CD14-positive monocyte (primary cell): ENCODE results near the gene DDX43. TPM values are rescaled to one million over a fixed set of nuclear protein-coding genes. Genes with fewer than 3 reads are reported as not detected.

Experiments used
- DNase-seq, 3 donors: peaks; one replicate each; pipeline ENCODE4 v3.0.0-alpha.2; 2011 to 2022
- H2AFZ ChIP-seq: 2 replicates; pipeline ENCODE4 v1.6.0; 2012; ENCODE audit warnings: mild to moderate bottlenecking, low read depth, low read length, inconsistent platforms; ENCODE audit not compliant: insufficient read depth, poor library complexity, severe bottlenecking
- H3K27ac ChIP-seq, 2 donors: 1 replicate in 1 of 2; 2 replicates in 1 of 2; pipeline ENCODE4 v1.5.1; 2012 to 2013; ENCODE audit warnings: low read length in 2 of 2, control low read depth in 1 of 2, inconsistent platforms in 1 of 2, low read depth in 1 of 2, mild to moderate bottlenecking in 1 of 2
- H3K27me3 ChIP-seq, 2 donors: one replicate each; pipeline versions ENCODE4 v1.6.0 to v1.6.1; 2011 to 2013; ENCODE audit warnings: low read length in 2 of 2; ENCODE audit not compliant: control insufficient read depth in 2 of 2, insufficient read depth in 2 of 2
- H3K36me3 ChIP-seq, 2 donors: replicated peaks in 1 of 2; 1 replicate in 1 of 2; 2 replicates in 1 of 2; pipeline versions ENCODE4 v1.5.1 to v1.6.1; 2012 to 2013; ENCODE audit warnings: low read length in 2 of 2, control low read depth in 1 of 2, inconsistent platforms in 1 of 2, mild to moderate bottlenecking in 1 of 2; ENCODE audit not compliant: insufficient read depth in 2 of 2, control insufficient read depth in 1 of 2
- H3K4me1 ChIP-seq, 2 donors: 1 replicate in 1 of 2; 2 replicates in 1 of 2; pipeline versions ENCODE4 v1.5.1 to v1.6.1; 2012 to 2013; ENCODE audit warnings: low read length in 2 of 2, control low read depth in 1 of 2, inconsistent platforms in 1 of 2, mild to moderate bottlenecking in 1 of 2, moderate library complexity in 1 of 2; ENCODE audit not compliant: insufficient read depth in 2 of 2, control insufficient read depth in 1 of 2
- H3K4me2 ChIP-seq: replicated peaks from 2 replicates; pipeline ENCODE3; 2012; ENCODE audit warnings: low read length, moderate library complexity, mild to moderate bottlenecking; ENCODE audit not compliant: poor library complexity, severe bottlenecking; ENCODE audit errors: extremely low read depth
- H3K4me3 ChIP-seq, 3 experiments: fragments of 200-600 bp in 1 of 3; sonication (generic) in 1 of 3; replicated peaks in 1 of 3; 1 replicate in 2 of 3; 2 replicates in 1 of 3; pipeline ENCODE4 v1.5.1; 2011 to 2013; ENCODE audit warnings: low read length in 3 of 3, mild to moderate bottlenecking in 3 of 3, control low read depth in 2 of 3, low read depth in 2 of 3, inconsistent platforms in 1 of 3, moderate library complexity in 1 of 3
- H3K79me2 ChIP-seq: 2 replicates; pipeline ENCODE4 v1.6.0; 2012; ENCODE audit warnings: mild to moderate bottlenecking, control low read depth, inconsistent platforms, low read length, moderate library complexity; ENCODE audit not compliant: insufficient read depth
- H3K9ac ChIP-seq: 2 replicates; pipeline ENCODE4 v1.6.0; 2017; ENCODE audit warnings: low read length, mild to moderate bottlenecking; ENCODE audit not compliant: insufficient read depth, poor library complexity, severe bottlenecking
- H3K9me3 ChIP-seq, 2 donors: replicated peaks in 1 of 2; 1 replicate in 1 of 2; 2 replicates in 1 of 2; pipeline versions ENCODE4 v1.5.1 to v1.6.1; 2012 to 2013; ENCODE audit warnings: low read length in 2 of 2, control low read depth in 1 of 2; ENCODE audit not compliant: control insufficient read depth in 1 of 2, insufficient read depth in 1 of 2
- H4K20me1 ChIP-seq: 2 replicates; pipeline ENCODE4 v1.6.0; 2012; ENCODE audit warnings: mild to moderate bottlenecking, low read length, control low read depth, moderate library complexity; ENCODE audit not compliant: insufficient read depth
- H3K27ac Mint-ChIP-seq, 7 donors: one replicate each; pipeline ENCODE4 v1.8.0; 2020; ENCODE audit warnings: mild to moderate bottlenecking in 7 of 7, mixed read lengths in 7 of 7, moderate library complexity in 6 of 7, inconsistent platforms in 2 of 7
- H3K27me3 Mint-ChIP-seq, 3 donors: one replicate each; pipeline ENCODE4 v1.8.0; 2021 to 2022; ENCODE audit warnings: low read depth in 3 of 3, mild to moderate bottlenecking in 3 of 3, mixed read lengths in 3 of 3, moderate library complexity in 3 of 3, inconsistent platforms in 1 of 3
- H3K36me3 Mint-ChIP-seq, 2 donors: one replicate each; pipeline ENCODE4 v1.8.0; 2020; ENCODE audit warnings: mixed read lengths in 2 of 2, inconsistent platforms in 1 of 2, mild to moderate bottlenecking in 1 of 2
- H3K4me1 Mint-ChIP-seq: one replicate; pipeline ENCODE4 v1.8.0; 2020; ENCODE audit warnings: mild to moderate bottlenecking, mixed read lengths
- H3K4me3 Mint-ChIP-seq, 2 donors: one replicate each; pipeline ENCODE4 v1.8.0; 2020; ENCODE audit warnings: mild to moderate bottlenecking in 2 of 2, mixed read lengths in 2 of 2, moderate library complexity in 1 of 2
- H3K9me3 Mint-ChIP-seq, 7 donors: one replicate each; pipeline ENCODE4 v1.8.0; 2020 to 2022; ENCODE audit warnings: mixed read lengths in 7 of 7, mild to moderate bottlenecking in 6 of 7, moderate library complexity in 6 of 7, inconsistent platforms in 2 of 7
- CTCF ChIP-seq: fragments of 200-600 bp; IDR thresholded peaks from one replicate; pipeline ENCODE4 v1.8.0; 2022; ENCODE audit warnings: antibody characterized with exemption, mild to moderate bottlenecking
- WGBS: methylation state at CpG from one replicate; pipeline ENCODE4 v1.1.5; 2013; ENCODE audit warnings: missing lambda C conversion rate; ENCODE audit not compliant: insufficient coverage; 5-methylcytosine and 5-hydroxymethylcytosine counted together
- intact Hi-C, 2 donors: fragments of 100-400 bp; cut with micrococcal nuclease; formaldehyde crosslinking; loops; one replicate each; pipeline versions ENCODE4 v1.15.0 to v1.15.1; 2023
- polyA plus RNA-seq, 3 donors: library from polyadenylated mRNA; depleted of rRNA in 1 of 3; unstranded in 2 of 3; stranded (reverse) in 1 of 3; fragments of 300-500 nt in 2 of 3; fragments of >200 nt in 1 of 3; fragmentation: Illumina TruSeq in 2 of 3; gene quantifications; 1 replicate in 2 of 3; 2 replicates in 1 of 3; pipeline ENCODE4 v1.2.3, GENCODE V29; 2012 to 2021

DDX43 gene
- polyA plus RNA-seq, 3 donors = 0.23 to 1.0 TPM; not detected in 1

GRCh38 chr6:73362358-73362757 lies 32.3 kb upstream of the DDX43 start, which contains the start of gene KHDC3L:
TSS of gene KHDC3L (plus strand) at chr6:73362658. CDS start at chr6:73362730, 72 bp downstream.
- no peaks in the 10 kb centered on the region for H3K27me3 ChIP-seq
- no peak within 1 kb of the TSS for H3K4me3 ChIP-seq
- intact Hi-C loops = no loop called here
- no peak within 1 kb of the TSS for H3K9ac ChIP-seq
- no peaks in the 10 kb centered on the region for H3K79me2 ChIP-seq
- WGBS = 93% methylated on average over 22 of the region's 23 CpGs
- Mint-ChIP-seq H3K4me3 (no peak within 1 kb of the TSS), H3K27me3 (peaks cover 1 to 6% (median 5%) of the 10 kb centered on the region in 3 donors), H3K4me1 (no peaks in the 10 kb centered on the region), H3K9me3 (peaks cover 3 to 11% (median 6%) of the 10 kb centered on the region in 7 donors), H3K36me3 (no peaks in the 10 kb centered on the region), H3K27ac (no peak within 1 kb of the TSS)
- no peaks in the 10 kb centered on the region for H4K20me1 ChIP-seq
- no peaks in the 10 kb centered on the region for H3K4me1 ChIP-seq
- no peak for TF ChIP-seq CTCF
- no peak within 1 kb of the TSS for H2AFZ ChIP-seq
- no peak within 1 kb of the TSS for H3K4me2 ChIP-seq
- no peak within 1 kb of the TSS for H3K27ac ChIP-seq
- H3K36me3 ChIP-seq = no peaks in the 10 kb centered on the region
- no peak for DNase-seq
- peaks cover 4 to 23% of the 10 kb centered on the region in 2 donors for H3K9me3 ChIP-seq

GRCh38 chr6:73362869-73363536 lies 31.6 kb upstream of the DDX43 start:
- peaks cover 1 to 6% (median 5%) of the 10 kb centered on the region in 3 donors for H3K27me3 Mint-ChIP-seq
- no peaks in the 10 kb centered on the region for H3K4me1 Mint-ChIP-seq
- H3K79me2 ChIP-seq = no peaks in the 10 kb centered on the region
- H4K20me1 ChIP-seq = no peaks in the 10 kb centered on the region
- no peak overlapping the region for H3K27ac Mint-ChIP-seq
- DNase-seq = no peak
- no peaks in the 10 kb centered on the region for H3K36me3 Mint-ChIP-seq
- H3K9ac ChIP-seq = no peak overlapping the region
- H3K4me2 ChIP-seq = no peak overlapping the region
- 98% methylated on average over 29 of the region's 31 CpGs for WGBS
- no peaks in the 10 kb centered on the region for H3K36me3 ChIP-seq
- no peaks in the 10 kb centered on the region for H3K4me1 ChIP-seq
- intact Hi-C loops = no loop called here
- no peak overlapping the region for H3K4me3 Mint-ChIP-seq
- peaks cover 3 to 11% (median 6%) of the 10 kb centered on the region in 7 donors for H3K9me3 Mint-ChIP-seq
- H3K27me3 ChIP-seq = no peaks in the 10 kb centered on the region
- no peak overlapping the region for H3K4me3 ChIP-seq
- H3K27ac ChIP-seq = no peak overlapping the region
- no peak overlapping the region for H2AFZ ChIP-seq
- no peak for TF ChIP-seq CTCF
- H3K9me3 ChIP-seq = peaks cover 4 to 23% of the 10 kb centered on the region in 2 donors
